GM13976 (cell line): ENCODE measurements around the gene EXOC4.

ENCODE experiments used
- DNase-seq: peaks from one replicate; pipeline ENCODE4 v3.0.0; 2012; ENCODE audit warnings: low spot score
- CTCF ChIP-seq: IDR thresholded peaks from 2 replicates; pipeline ENCODE4 v1.5.1; 2012; ENCODE audit warnings: borderline replicate concordance, mild to moderate bottlenecking; ENCODE audit not compliant: insufficient read depth; ENCODE audit errors: extremely low read depth, missing control alignments, control extremely low read depth
- in situ Hi-C: fragments of 300-500 bp; cut with MboI; formaldehyde crosslinking; loops from one replicate; pipeline ENCODE4 v1.12.0; 2022; ENCODE audit warnings: low sequenced_read_pairs, mixed read lengths, inconsistent platforms; ENCODE audit not compliant: unreplicated experiment

EXOC4 gene

GRCh38 chr7:133860628-133861335, 607.9 kb downstream of the EXOC4 start:
- no peak for DNase-seq
- in situ Hi-C loops = no loop called here

GRCh38 chr7:133861876-133862275, 609.0 kb downstream of the EXOC4 start:
- in situ Hi-C loops = no loop called here
- DNase-seq = no peak
- TF ChIP-seq CTCF = no peak

More at GRCh38 chr7:133860628-133861335, 607.9 kb downstream of the EXOC4 start:
- TF ChIP-seq CTCF = no peak

GRCh38 chr7:133863362-133864061, 610.6 kb downstream of the EXOC4 start:
- in situ Hi-C loops = no loop called here
- TF ChIP-seq CTCF = no peak
- DNase-seq = no peak

GRCh38 chr7:133869556-133869955, 616.7 kb downstream of the EXOC4 start:
- no peak for TF ChIP-seq CTCF
- DNase-seq = no peak
- in situ Hi-C loops = no loop called here

GRCh38 chr7:133871757-133872156, 618.9 kb downstream of the EXOC4 start:
- in situ Hi-C loops = no loop called here
- TF ChIP-seq CTCF = no peak
- no peak for DNase-seq

GRCh38 chr7:133873187-133873586, 620.3 kb downstream of the EXOC4 start:
- no peak for TF ChIP-seq CTCF
- in situ Hi-C loops = no loop called here
- no peak for DNase-seq
